Ishikawa (cell line): ENCODE data around the gene C3AR1.

ENCODE experiments used
- CEBPB ChIP-seq: IDR thresholded peaks from 2 replicates; pipeline ENCODE4 v1.6.1; 2012
- CREB1 ChIP-seq: IDR thresholded peaks from 2 replicates; pipeline ENCODE4 v1.6.1; 2012; ENCODE audit warnings: low read depth
- EGR1 ChIP-seq: IDR thresholded peaks from 2 replicates; pipeline ENCODE4 v1.6.1; 2012
- EP300 ChIP-seq: IDR thresholded peaks from 2 replicates; pipeline ENCODE4 v1.6.1; 2012; ENCODE audit warnings: borderline replicate concordance
- FOXM1 ChIP-seq: IDR thresholded peaks from 2 replicates; pipeline ENCODE4 v1.6.1; 2012; ENCODE audit warnings: low read depth, borderline replicate concordance
- MAX ChIP-seq: IDR thresholded peaks from 2 replicates; pipeline ENCODE4 v1.6.1; 2012
- NFIC ChIP-seq: IDR thresholded peaks from 2 replicates; pipeline ENCODE4 v1.6.1; 2012
- RAD21 ChIP-seq: IDR thresholded peaks from 2 replicates; pipeline ENCODE4 v1.6.1; 2012; ENCODE audit warnings: low read depth
- TAF1 ChIP-seq: IDR thresholded peaks from 2 replicates; pipeline ENCODE4 v1.6.1; 2012; ENCODE audit warnings: low read depth, mild to moderate bottlenecking
- TCF12 ChIP-seq: IDR thresholded peaks from 2 replicates; pipeline ENCODE4 v1.6.1; 2012; ENCODE audit warnings: low read depth
- TEAD4 ChIP-seq: IDR thresholded peaks from 2 replicates; pipeline ENCODE4 v1.6.1; 2012
- USF1 ChIP-seq: IDR thresholded peaks from 2 replicates; pipeline ENCODE4 v1.6.1; 2012
- YY1 ChIP-seq: IDR thresholded peaks from 2 replicates; pipeline ENCODE4 v1.6.1; 2012; ENCODE audit warnings: low read depth
- ZBTB7A ChIP-seq: IDR thresholded peaks from 2 replicates; pipeline ENCODE4 v1.6.1; 2012; ENCODE audit warnings: low read depth
- TF ChIP-seq, protein P1 (sequence below): IDR thresholded peaks from 2 replicates; pipeline ENCODE4 v1.6.1; 2012; ENCODE audit warnings: low read depth, mild to moderate bottlenecking

Gene C3AR1

GRCh38 chr12:8057306-8057705 lies 8.9 kb downstream of the C3AR1 start:
- TF ChIP-seq, protein P1, sequence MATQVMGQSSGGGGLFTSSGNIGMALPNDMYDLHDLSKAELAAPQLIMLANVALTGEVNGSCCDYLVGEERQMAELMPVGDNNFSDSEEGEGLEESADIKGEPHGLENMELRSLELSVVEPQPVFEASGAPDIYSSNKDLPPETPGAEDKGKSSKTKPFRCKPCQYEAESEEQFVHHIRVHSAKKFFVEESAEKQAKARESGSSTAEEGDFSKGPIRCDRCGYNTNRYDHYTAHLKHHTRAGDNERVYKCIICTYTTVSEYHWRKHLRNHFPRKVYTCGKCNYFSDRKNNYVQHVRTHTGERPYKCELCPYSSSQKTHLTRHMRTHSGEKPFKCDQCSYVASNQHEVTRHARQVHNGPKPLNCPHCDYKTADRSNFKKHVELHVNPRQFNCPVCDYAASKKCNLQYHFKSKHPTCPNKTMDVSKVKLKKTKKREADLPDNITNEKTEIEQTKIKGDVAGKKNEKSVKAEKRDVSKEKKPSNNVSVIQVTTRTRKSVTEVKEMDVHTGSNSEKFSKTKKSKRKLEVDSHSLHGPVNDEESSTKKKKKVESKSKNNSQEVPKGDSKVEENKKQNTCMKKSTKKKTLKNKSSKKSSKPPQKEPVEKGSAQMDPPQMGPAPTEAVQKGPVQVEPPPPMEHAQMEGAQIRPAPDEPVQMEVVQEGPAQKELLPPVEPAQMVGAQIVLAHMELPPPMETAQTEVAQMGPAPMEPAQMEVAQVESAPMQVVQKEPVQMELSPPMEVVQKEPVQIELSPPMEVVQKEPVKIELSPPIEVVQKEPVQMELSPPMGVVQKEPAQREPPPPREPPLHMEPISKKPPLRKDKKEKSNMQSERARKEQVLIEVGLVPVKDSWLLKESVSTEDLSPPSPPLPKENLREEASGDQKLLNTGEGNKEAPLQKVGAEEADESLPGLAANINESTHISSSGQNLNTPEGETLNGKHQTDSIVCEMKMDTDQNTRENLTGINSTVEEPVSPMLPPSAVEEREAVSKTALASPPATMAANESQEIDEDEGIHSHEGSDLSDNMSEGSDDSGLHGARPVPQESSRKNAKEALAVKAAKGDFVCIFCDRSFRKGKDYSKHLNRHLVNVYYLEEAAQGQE = no peak
- TF ChIP-seq USF1 (no peak), YY1 (no peak)

DNA sequence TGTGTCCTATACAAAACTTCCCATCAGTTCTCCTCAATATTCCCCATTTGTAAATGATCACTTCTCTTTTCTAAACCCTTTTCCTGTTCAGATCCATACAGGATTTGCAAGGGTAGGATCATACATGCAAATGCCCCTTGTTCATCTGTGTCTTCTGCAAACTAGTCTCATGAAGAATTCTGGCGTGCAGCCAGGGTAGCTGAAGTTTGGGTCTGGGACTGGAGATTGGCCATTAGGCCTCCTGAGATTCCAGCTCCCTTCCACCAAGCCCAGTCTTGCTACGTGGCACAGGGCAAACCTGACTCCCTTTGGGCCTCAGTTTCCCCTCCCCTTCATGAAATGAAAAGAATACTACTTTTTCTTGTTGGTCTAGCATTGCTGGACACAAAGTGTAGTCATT lies 11.3 kb downstream of the C3AR1 start:
- TF ChIP-seq EGR1 (no peak), FOXM1 (no peak)
- TF ChIP-seq, protein P1 = no peak

- TF ChIP-seq MAX (no peak), NFIC (no peak), TEAD4 (no peak), CREB1 (no peak), ZBTB7A (no peak), RAD21 (no peak)
These were observed 13.5 kb downstream of the C3AR1 start for GRCh38 chr12:8052679-8053078.

- no peak for TF ChIP-seq EGR1
- TF ChIP-seq ZBTB7A = no peak
- no peak for TF ChIP-seq MAX
These were observed 15.4 kb downstream of the C3AR1 start for GRCh38 chr12:8050600-8051250.

DNA sequence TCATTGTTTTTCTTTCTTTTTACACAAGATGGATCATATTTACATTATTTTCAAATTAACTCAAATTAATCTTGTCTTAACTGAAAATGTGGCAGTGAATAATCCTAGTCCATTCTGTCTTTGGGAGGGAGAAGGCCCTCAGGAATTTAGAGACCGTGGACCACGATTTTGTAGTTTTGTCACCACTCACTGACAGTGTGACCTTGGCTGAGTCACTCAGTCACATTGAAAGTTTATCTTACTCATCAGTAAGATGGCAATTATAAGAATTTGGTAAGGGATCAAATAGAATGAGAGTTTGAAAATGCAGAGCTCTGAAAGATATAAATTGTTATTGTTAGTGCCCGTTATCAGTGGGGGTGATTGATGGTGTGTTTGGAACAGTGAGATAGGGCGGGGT lies 17.3 kb downstream of the C3AR1 start:
- TF ChIP-seq CREB1 (no peak), NFIC (no peak), USF1 (no peak), RAD21 (no peak)

DNA sequence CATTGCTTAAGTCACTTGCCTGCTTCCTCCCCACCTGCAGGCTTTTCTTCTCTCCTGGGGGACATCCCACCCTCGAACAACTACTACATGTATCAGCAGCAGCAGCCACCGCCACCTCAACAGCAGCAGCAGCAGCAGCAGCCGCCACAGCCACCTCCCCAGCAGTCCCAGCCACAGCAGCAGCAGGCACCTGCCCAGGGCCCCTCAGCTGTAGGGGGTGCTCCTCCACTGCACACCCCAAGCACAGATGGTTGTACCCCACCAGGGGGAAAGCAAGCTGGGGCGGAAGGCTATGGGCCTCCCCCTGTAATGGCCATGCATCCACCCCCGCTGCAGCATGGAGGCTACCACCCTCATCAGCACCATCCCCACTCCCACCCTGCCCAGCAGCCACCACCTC lies 18.3 kb downstream of the C3AR1 start:
- no peak for TF ChIP-seq CREB1
- TF ChIP-seq, protein P1 = no peak
- TF ChIP-seq RAD21 = no peak
- TF ChIP-seq YY1 = no peak
- no peak for TF ChIP-seq MAX
- no peak for TF ChIP-seq EGR1
- no peak for TF ChIP-seq CEBPB
- no peak for TF ChIP-seq USF1
- no peak for TF ChIP-seq TEAD4
- TF ChIP-seq NFIC = no peak
- no peak for TF ChIP-seq ZBTB7A
- no peak for TF ChIP-seq TAF1
- TF ChIP-seq FOXM1 = no peak
- TF ChIP-seq TCF12 = no peak
- no peak for TF ChIP-seq EP300
